ENCODE measurements around the gene NPBWR2. TPM values are rescaled to one million over a fixed set of nuclear protein-coding genes. Genes with fewer than 3 reads are reported as not detected.

Gene NPBWR2
- polyA plus RNA-seq, 1 donor (not counting 4 experiments of a cell fraction or from before 2014, with no cell fraction given), result not detected

DNA sequence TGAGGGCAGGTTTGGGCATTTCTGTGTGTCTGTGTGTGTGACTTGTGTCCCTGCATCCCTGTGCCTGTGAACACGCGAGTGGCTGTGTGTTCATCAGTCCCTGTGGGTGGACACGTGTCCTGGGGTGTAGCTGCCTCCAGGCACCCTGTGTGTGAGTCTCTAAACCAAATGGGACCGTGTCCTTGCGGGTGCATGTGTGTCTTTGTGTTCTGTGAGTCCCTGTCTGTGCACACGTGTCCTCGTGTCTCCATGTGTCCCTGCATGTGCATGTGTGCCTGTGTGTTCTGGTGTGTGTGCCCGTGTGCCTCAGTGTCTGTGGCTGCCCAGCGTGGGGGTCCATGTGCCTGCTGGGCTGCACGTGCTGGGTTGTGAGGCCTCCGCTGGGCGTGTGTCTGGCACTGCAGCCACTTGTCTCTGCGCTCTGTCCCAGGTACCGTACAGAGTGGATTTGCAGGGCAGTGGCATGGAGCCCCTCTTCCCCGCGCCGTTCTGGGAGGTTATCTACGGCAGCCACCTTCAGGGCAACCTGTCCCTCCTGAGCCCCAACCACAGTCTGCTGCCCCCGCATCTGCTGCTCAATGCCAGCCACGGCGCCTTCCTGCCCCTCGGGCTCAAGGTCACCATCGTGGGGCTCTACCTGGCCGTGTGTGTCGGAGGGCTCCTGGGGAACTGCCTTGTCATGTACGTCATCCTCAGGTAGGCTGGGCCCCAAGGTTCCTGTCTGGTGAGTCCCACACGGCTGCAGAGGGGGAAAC lies 14.9 kb downstream of the NPBWR2 start:
- TF ChIP-seq, protein P1, sequence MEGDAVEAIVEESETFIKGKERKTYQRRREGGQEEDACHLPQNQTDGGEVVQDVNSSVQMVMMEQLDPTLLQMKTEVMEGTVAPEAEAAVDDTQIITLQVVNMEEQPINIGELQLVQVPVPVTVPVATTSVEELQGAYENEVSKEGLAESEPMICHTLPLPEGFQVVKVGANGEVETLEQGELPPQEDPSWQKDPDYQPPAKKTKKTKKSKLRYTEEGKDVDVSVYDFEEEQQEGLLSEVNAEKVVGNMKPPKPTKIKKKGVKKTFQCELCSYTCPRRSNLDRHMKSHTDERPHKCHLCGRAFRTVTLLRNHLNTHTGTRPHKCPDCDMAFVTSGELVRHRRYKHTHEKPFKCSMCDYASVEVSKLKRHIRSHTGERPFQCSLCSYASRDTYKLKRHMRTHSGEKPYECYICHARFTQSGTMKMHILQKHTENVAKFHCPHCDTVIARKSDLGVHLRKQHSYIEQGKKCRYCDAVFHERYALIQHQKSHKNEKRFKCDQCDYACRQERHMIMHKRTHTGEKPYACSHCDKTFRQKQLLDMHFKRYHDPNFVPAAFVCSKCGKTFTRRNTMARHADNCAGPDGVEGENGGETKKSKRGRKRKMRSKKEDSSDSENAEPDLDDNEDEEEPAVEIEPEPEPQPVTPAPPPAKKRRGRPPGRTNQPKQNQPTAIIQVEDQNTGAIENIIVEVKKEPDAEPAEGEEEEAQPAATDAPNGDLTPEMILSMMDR (optimal IDR thresholded peaks at IDR 0.05 in 1 of 3, IDR thresholded peaks at IDR 0.05 in 1 of 3, conservative IDR thresholded peaks at IDR 0.05 in 1 of 3; ENCODE audit: extremely low read depth in 1 of 3, insufficient read depth in 2 of 3, low read length in 3 of 3), result no peak
- no peak for TF ChIP-seq EZH2 (IDR thresholded peaks at IDR 0.05; ENCODE audit: low read length)
- Histone ChIP-seq H3K79me2 (ENCODE audit: control insufficient read depth, insufficient read depth, low read length) (no peaks in the 10 kb centered on the region), H4K20me1 (ENCODE audit: control insufficient read depth, extremely low read depth, insufficient read depth, low read length) (peaks cover 2% of the 10 kb centered on the region), H3K27ac (ENCODE audit: control insufficient read depth, insufficient read depth, low read length) (no peak overlapping the region), H2AFZ (ENCODE audit: control insufficient read depth, low read length) (no peak overlapping the region), H3K9ac (ENCODE audit: control insufficient read depth, extremely low read depth, insufficient read depth, low read length) (no peak overlapping the region), H3K4me3 (ENCODE audit: control insufficient read depth in 2 of 3, extremely low read depth in 1 of 3, insufficient read depth in 2 of 3, low read depth in 1 of 3, low read length in 3 of 3) (no peak overlapping the region), H3K9me3 (ENCODE audit: control insufficient read depth, low read depth, low read length) (no peaks in the 10 kb centered on the region), H3K9me1 (ENCODE audit: control insufficient read depth, extremely low read depth, insufficient read depth, low read length) (no peaks in the 10 kb centered on the region), H3K36me3 (ENCODE audit: control insufficient read depth in 2 of 2, extremely low read depth in 1 of 2, insufficient read depth in 2 of 2, low read length in 2 of 2) (no peaks in the 10 kb centered on the region), H3K27me3 (ENCODE audit: control insufficient read depth, extremely low read depth, insufficient read depth, low read length) (peaks cover 10% of the 10 kb centered on the region), H3K4me1 (ENCODE audit: control insufficient read depth, extremely low read depth, insufficient read depth, low read length) (no peaks in the 10 kb centered on the region), H3K4me2 (ENCODE audit: control insufficient read depth, extremely low read depth, insufficient read depth, low read depth, low read length) (no peak overlapping the region)
- no peak for FAIRE-seq
- dilution Hi-C loops (cut with MboI; ENCODE audit: extremely low pct_ligation_motif_present, low sequenced_read_pairs), result no loop called here
- no peak for DNase-seq (ENCODE audit: low read depth, low spot score)

DNA sequence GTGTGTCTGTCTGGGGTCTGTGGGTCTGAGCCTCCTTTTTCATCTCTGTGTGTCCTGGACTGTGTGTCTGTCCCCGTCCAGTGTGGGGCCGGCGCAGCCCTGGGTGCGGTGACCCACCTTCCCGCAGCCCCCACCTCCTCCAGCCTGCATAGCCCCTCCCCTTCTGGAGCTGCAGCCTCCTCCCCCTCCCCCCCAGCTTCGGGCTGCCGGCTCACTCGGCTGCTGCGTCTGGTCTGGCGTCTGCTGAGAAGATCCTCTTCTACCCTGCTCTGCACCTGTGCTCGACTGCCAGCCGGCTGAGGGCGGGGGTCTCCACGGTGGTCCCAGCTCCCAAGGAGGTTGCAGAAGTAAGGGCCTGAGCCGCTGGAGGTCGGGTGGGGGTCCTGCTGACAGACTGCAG lies 15.6 kb downstream of the NPBWR2 start:
- no peaks in the 10 kb centered on the region for H3K36me3 ChIP-seq (ENCODE audit: control insufficient read depth in 2 of 2, extremely low read depth in 1 of 2, insufficient read depth in 2 of 2, low read length in 2 of 2)
- dilution Hi-C loops (cut with MboI; ENCODE audit: extremely low pct_ligation_motif_present, low sequenced_read_pairs), result no loop called here

More for the DNA sequence above, 15.6 kb downstream of the NPBWR2 start:
- Histone ChIP-seq H4K20me1 (ENCODE audit: control insufficient read depth, extremely low read depth, insufficient read depth, low read length) (peaks cover 2% of the 10 kb centered on the region), H3K27me3 (ENCODE audit: control insufficient read depth, extremely low read depth, insufficient read depth, low read length) (peaks cover 10% of the 10 kb centered on the region), H2AFZ (ENCODE audit: control insufficient read depth, low read length) (no peak overlapping the region), H3K9me1 (ENCODE audit: control insufficient read depth, extremely low read depth, insufficient read depth, low read length) (no peaks in the 10 kb centered on the region), H3K9ac (ENCODE audit: control insufficient read depth, extremely low read depth, insufficient read depth, low read length) (no peak overlapping the region), H3K79me2 (ENCODE audit: control insufficient read depth, insufficient read depth, low read length) (no peaks in the 10 kb centered on the region), H3K27ac (ENCODE audit: control insufficient read depth, insufficient read depth, low read length) (no peak overlapping the region), H3K4me3 (ENCODE audit: control insufficient read depth in 2 of 3, extremely low read depth in 1 of 3, insufficient read depth in 2 of 3, low read depth in 1 of 3, low read length in 3 of 3) (no peak overlapping the region), H3K9me3 (ENCODE audit: control insufficient read depth, low read depth, low read length) (no peaks in the 10 kb centered on the region), H3K4me2 (ENCODE audit: control insufficient read depth, extremely low read depth, insufficient read depth, low read depth, low read length) (no peak overlapping the region), H3K4me1 (ENCODE audit: control insufficient read depth, extremely low read depth, insufficient read depth, low read length) (no peaks in the 10 kb centered on the region)
- TF ChIP-seq EZH2 (IDR thresholded peaks at IDR 0.05; ENCODE audit: low read length), result no peak
- FAIRE-seq, result no peak
- DNase-seq (ENCODE audit: low read depth, low spot score), result no peak

Measured in keratinocyte (primary cell).